ENCODE measurements around the gene ACSBG1.
"Not testable (repeated sequence)": the region's sequence is repeated elsewhere in the genome, so short reads cannot be mapped to it uniquely, and the experiment has no call there.

The ACSBG1 gene

GRCh38 chr15:78255421-78256043, 21.2 kb upstream of the ACSBG1 start:
- Histone ChIP-seq H3K27ac (ENCODE audit: low read depth, low read length) (no peak overlapping the region), H3K4me1 (ENCODE audit: control insufficient read depth in 5 of 5, insufficient read depth in 5 of 5, low read length in 5 of 5) (no peaks in the 10 kb centered on the region), H3K36me3 (ENCODE audit: control insufficient read depth in 5 of 5, insufficient read depth in 5 of 5, low read length in 5 of 5) (no peaks in the 10 kb centered on the region)

GRCh38 chr15:78251136-78251535, 16.8 kb upstream of the ACSBG1 start:
- Histone ChIP-seq H3K27ac (ENCODE audit: low read depth, low read length) (no peak overlapping the region), H3K9me3 (ENCODE audit: control insufficient read depth in 5 of 5, low read length in 5 of 5) (no peaks in the 10 kb centered on the region), H3K27me3 (ENCODE audit: control insufficient read depth in 5 of 5, insufficient read depth in 4 of 5, low read length in 5 of 5) (no peaks in the 10 kb centered on the region), H3K4me1 (ENCODE audit: control insufficient read depth in 5 of 5, insufficient read depth in 5 of 5, low read length in 5 of 5) (no peaks in the 10 kb centered on the region), H3K9ac (ENCODE audit: low read length in 5 of 5) (no peak overlapping the region), H3K4me3 (ENCODE audit: low read depth in 1 of 5, low read length in 5 of 5) (no peak overlapping the region), H3K36me3 (ENCODE audit: control insufficient read depth in 5 of 5, insufficient read depth in 5 of 5, low read length in 5 of 5) (no peaks in the 10 kb centered on the region)

More at GRCh38 chr15:78255421-78256043, 21.2 kb upstream of the ACSBG1 start:
- Histone ChIP-seq H3K27me3 (ENCODE audit: control insufficient read depth in 5 of 5, insufficient read depth in 4 of 5, low read length in 5 of 5) (no peaks in the 10 kb centered on the region), H3K9me3 (ENCODE audit: control insufficient read depth in 5 of 5, low read length in 5 of 5) (no peaks in the 10 kb centered on the region), H3K4me3 (ENCODE audit: low read depth in 1 of 5, low read length in 5 of 5) (no peak overlapping the region), H3K9ac (ENCODE audit: low read length in 5 of 5) (no peak overlapping the region)

GRCh38 chr15:78249131-78249530, 14.8 kb upstream of the ACSBG1 start:
- Histone ChIP-seq H3K4me1 (ENCODE audit: control insufficient read depth in 5 of 5, insufficient read depth in 5 of 5, low read length in 5 of 5) (no peaks in the 10 kb centered on the region), H3K9ac (ENCODE audit: low read length in 5 of 5) (no peak overlapping the region), H3K36me3 (ENCODE audit: control insufficient read depth in 5 of 5, insufficient read depth in 5 of 5, low read length in 5 of 5) (no peaks in the 10 kb centered on the region), H3K27ac (ENCODE audit: low read depth, low read length) (no peak overlapping the region), H3K27me3 (ENCODE audit: control insufficient read depth in 5 of 5, insufficient read depth in 4 of 5, low read length in 5 of 5) (no peaks in the 10 kb centered on the region), H3K9me3 (ENCODE audit: control insufficient read depth in 5 of 5, low read length in 5 of 5) (no peaks in the 10 kb centered on the region), H3K4me3 (ENCODE audit: low read depth in 1 of 5, low read length in 5 of 5) (no peak overlapping the region)

- no peaks in the 10 kb centered on the region for H3K27me3 ChIP-seq (ENCODE audit: control insufficient read depth in 5 of 5, insufficient read depth in 4 of 5, low read length in 5 of 5)
- H3K9me3 ChIP-seq (ENCODE audit: control insufficient read depth in 5 of 5, low read length in 5 of 5) = no peaks in the 10 kb centered on the region
- no peak overlapping the region for H3K27ac ChIP-seq (ENCODE audit: low read depth, low read length)
- no peak overlapping the region for H3K4me3 ChIP-seq (ENCODE audit: low read depth in 1 of 5, low read length in 5 of 5)
- peaks cover 0 to 9% (median 6%) of the 10 kb centered on the region in 5 donors for H3K4me1 ChIP-seq (ENCODE audit: control insufficient read depth in 5 of 5, insufficient read depth in 5 of 5, low read length in 5 of 5)
- no peaks in the 10 kb centered on the region for H3K36me3 ChIP-seq (ENCODE audit: control insufficient read depth in 5 of 5, insufficient read depth in 5 of 5, low read length in 5 of 5)
- H3K9ac ChIP-seq (ENCODE audit: low read length in 5 of 5) = no peak overlapping the region
Measured at GRCh38 chr15:78247911-78248310, 13.5 kb upstream of the ACSBG1 start.

- H3K9ac ChIP-seq (ENCODE audit: low read length in 5 of 5); H3K36me3 ChIP-seq (ENCODE audit: control insufficient read depth in 5 of 5, insufficient read depth in 5 of 5, low read length in 5 of 5); H3K27ac ChIP-seq (ENCODE audit: low read depth, low read length); H3K9me3 ChIP-seq (ENCODE audit: control insufficient read depth in 5 of 5, low read length in 5 of 5); H3K27me3 ChIP-seq (ENCODE audit: control insufficient read depth in 5 of 5, insufficient read depth in 4 of 5, low read length in 5 of 5); H3K4me1 ChIP-seq (ENCODE audit: control insufficient read depth in 5 of 5, insufficient read depth in 5 of 5, low read length in 5 of 5); H3K4me3 ChIP-seq (ENCODE audit: low read depth in 1 of 5, low read length in 5 of 5): not testable (repeated sequence)
Measured at GRCh38 chr15:78245976-78246620, 11.7 kb upstream of the ACSBG1 start.

- H3K27me3 ChIP-seq (ENCODE audit: control insufficient read depth in 5 of 5, insufficient read depth in 4 of 5, low read length in 5 of 5); H3K4me3 ChIP-seq (ENCODE audit: low read depth in 1 of 5, low read length in 5 of 5); H3K27ac ChIP-seq (ENCODE audit: low read depth, low read length); H3K9me3 ChIP-seq (ENCODE audit: control insufficient read depth in 5 of 5, low read length in 5 of 5); H3K36me3 ChIP-seq (ENCODE audit: control insufficient read depth in 5 of 5, insufficient read depth in 5 of 5, low read length in 5 of 5); H3K9ac ChIP-seq (ENCODE audit: low read length in 5 of 5); H3K4me1 ChIP-seq (ENCODE audit: control insufficient read depth in 5 of 5, insufficient read depth in 5 of 5, low read length in 5 of 5): not testable (repeated sequence)
Measured at GRCh38 chr15:78245392-78245791, 11.0 kb upstream of the ACSBG1 start.

- Histone ChIP-seq H3K4me1 (ENCODE audit: control insufficient read depth in 5 of 5, insufficient read depth in 5 of 5, low read length in 5 of 5) (peaks cover 0 to 9% (median 6%) of the 10 kb centered on the region in 5 donors), H3K4me3 (ENCODE audit: low read depth in 1 of 5, low read length in 5 of 5) (no peak overlapping the region), H3K36me3 (ENCODE audit: control insufficient read depth in 5 of 5, insufficient read depth in 5 of 5, low read length in 5 of 5) (no peaks in the 10 kb centered on the region), H3K27me3 (ENCODE audit: control insufficient read depth in 5 of 5, insufficient read depth in 4 of 5, low read length in 5 of 5) (no peaks in the 10 kb centered on the region), H3K9me3 (ENCODE audit: control insufficient read depth in 5 of 5, low read length in 5 of 5) (no peaks in the 10 kb centered on the region), H3K9ac (ENCODE audit: low read length in 5 of 5) (no peak overlapping the region), H3K27ac (ENCODE audit: low read depth, low read length) (no peak overlapping the region)
Measured at GRCh38 chr15:78244893-78245292, 10.5 kb upstream of the ACSBG1 start.

- Histone ChIP-seq H3K9ac (ENCODE audit: low read length in 5 of 5) (no peak overlapping the region), H3K27me3 (ENCODE audit: control insufficient read depth in 5 of 5, insufficient read depth in 4 of 5, low read length in 5 of 5) (no peaks in the 10 kb centered on the region), H3K4me3 (ENCODE audit: low read depth in 1 of 5, low read length in 5 of 5) (no peak overlapping the region), H3K9me3 (ENCODE audit: control insufficient read depth in 5 of 5, low read length in 5 of 5) (no peaks in the 10 kb centered on the region), H3K4me1 (ENCODE audit: control insufficient read depth in 5 of 5, insufficient read depth in 5 of 5, low read length in 5 of 5) (peaks cover 0 to 9% (median 6%) of the 10 kb centered on the region in 5 donors), H3K27ac (ENCODE audit: low read depth, low read length) (no peak overlapping the region), H3K36me3 (ENCODE audit: control insufficient read depth in 5 of 5, insufficient read depth in 5 of 5, low read length in 5 of 5) (no peaks in the 10 kb centered on the region)
Measured at GRCh38 chr15:78244101-78244500, 9.7 kb upstream of the ACSBG1 start.

- H3K9ac ChIP-seq (ENCODE audit: low read length in 5 of 5) = no peak overlapping the region
- no peaks in the 10 kb centered on the region for H3K9me3 ChIP-seq (ENCODE audit: control insufficient read depth in 5 of 5, low read length in 5 of 5)
- H3K4me1 ChIP-seq (ENCODE audit: control insufficient read depth in 5 of 5, insufficient read depth in 5 of 5, low read length in 5 of 5) = peaks cover 0 to 9% (median 6%) of the 10 kb centered on the region in 5 donors
- no peak overlapping the region for H3K4me3 ChIP-seq (ENCODE audit: low read depth in 1 of 5, low read length in 5 of 5)
- no peaks in the 10 kb centered on the region for H3K27me3 ChIP-seq (ENCODE audit: control insufficient read depth in 5 of 5, insufficient read depth in 4 of 5, low read length in 5 of 5)
- no peaks in the 10 kb centered on the region for H3K36me3 ChIP-seq (ENCODE audit: control insufficient read depth in 5 of 5, insufficient read depth in 5 of 5, low read length in 5 of 5)
- H3K27ac ChIP-seq (ENCODE audit: low read depth, low read length) = no peak overlapping the region
Measured at GRCh38 chr15:78243491-78243941, 9.2 kb upstream of the ACSBG1 start.

- H3K36me3 ChIP-seq (ENCODE audit: control insufficient read depth in 5 of 5, insufficient read depth in 5 of 5, low read length in 5 of 5) = no peaks in the 10 kb centered on the region
- H3K27ac ChIP-seq (ENCODE audit: low read depth, low read length) = no peak overlapping the region
- no peak overlapping the region for H3K4me3 ChIP-seq (ENCODE audit: low read depth in 1 of 5, low read length in 5 of 5)
- no peaks in the 10 kb centered on the region for H3K27me3 ChIP-seq (ENCODE audit: control insufficient read depth in 5 of 5, insufficient read depth in 4 of 5, low read length in 5 of 5)
- H3K4me1 ChIP-seq (ENCODE audit: control insufficient read depth in 5 of 5, insufficient read depth in 5 of 5, low read length in 5 of 5) = peaks cover 0 to 9% (median 6%) of the 10 kb centered on the region in 5 donors
- no peaks in the 10 kb centered on the region for H3K9me3 ChIP-seq (ENCODE audit: control insufficient read depth in 5 of 5, low read length in 5 of 5)
- no peak overlapping the region for H3K9ac ChIP-seq (ENCODE audit: low read length in 5 of 5)
Measured at GRCh38 chr15:78243058-78243457, 8.7 kb upstream of the ACSBG1 start.

Measured in subcutaneous abdominal adipose tissue (tissue), 5 donors.